Prostate gland (tissue), 2 donors: ENCODE results near the gene PAXX.

Experiments used
- CTCF ChIP-seq, 4 experiments: fragments of 200-600 bp in 2 of 4; fragments of 450-650 bp in 2 of 4; sonication (generic) in 2 of 4; IDR thresholded peaks; 1 replicate in 3 of 4; 2 replicates in 1 of 4; pipeline ENCODE4 v1.5.1; 2016 to 2019; ENCODE audit warnings: antibody characterized with exemption in 4 of 4, mild to moderate bottlenecking in 2 of 4, moderate library complexity in 2 of 4
- POLR2AphosphoS5 ChIP-seq: sonication (generic); formaldehyde crosslinking; IDR thresholded peaks from one replicate; pipeline ENCODE4 v1.6.1; 2017; ENCODE audit warnings: antibody characterized with exemption

- TF ChIP-seq CTCF (IDR thresholded peaks at IDR 0.05) (no peak), POLR2AphosphoS5 (no peak)
Measured at GRCh38 chr9:136973618-136974617, 18.3 kb upstream of the PAXX start.
